Measurements from ENCODE around the gene PARP15.

Gene PARP15

DNA sequence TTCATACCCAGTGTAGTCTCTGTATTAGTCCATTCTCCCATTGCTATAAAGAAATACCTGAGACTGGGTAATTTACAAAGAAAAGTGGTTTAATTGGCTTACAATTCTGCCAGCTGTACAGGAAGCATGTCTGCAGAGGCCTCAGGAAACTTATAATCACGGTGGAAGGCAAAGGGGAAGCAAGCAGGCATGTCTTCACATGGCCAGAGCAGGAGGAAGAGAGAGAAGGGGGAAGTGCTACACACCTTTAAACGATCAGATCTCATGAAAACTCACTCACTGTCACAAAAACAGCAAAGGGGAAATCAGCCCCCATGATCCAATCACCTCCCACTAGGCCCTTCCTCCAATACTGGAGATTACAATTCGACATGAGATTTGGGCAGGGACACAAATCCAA is 96.9 kb downstream of the PARP15 start:
- H3K9ac ChIP-seq (ENCODE audit: insufficient read length, low read depth), result no peak overlapping the region
- H3K36me3 ChIP-seq (ENCODE audit: insufficient read depth, insufficient read length, low read length), result no peaks in the 10 kb centered on the region
- no peak overlapping the region for H3K4me3 ChIP-seq (ENCODE audit: insufficient read length, low read depth)
- no peaks in the 10 kb centered on the region for H3K9me3 ChIP-seq (ENCODE audit: insufficient read depth, low read length)
- peaks cover 2% of the 10 kb centered on the region for H3K27me3 ChIP-seq (ENCODE audit: insufficient read depth, insufficient read length)
- H3K4me1 ChIP-seq (ENCODE audit: insufficient read depth, insufficient read length), result peaks cover 1% of the 10 kb centered on the region
- TF ChIP-seq SUZ12 (IDR thresholded peaks at IDR 0.05; ENCODE audit: extremely low read depth, insufficient read depth, insufficient read length) (no peak), YY1 (IDR thresholded peaks at IDR 0.05; ENCODE audit: insufficient read depth, insufficient read length) (no peak), ZNF274 (IDR thresholded peaks at IDR 0.05; ENCODE audit: low read depth, low read length) (no peak)
- no peak for DNase-seq (ENCODE audit: low read depth, low spot score)

DNA sequence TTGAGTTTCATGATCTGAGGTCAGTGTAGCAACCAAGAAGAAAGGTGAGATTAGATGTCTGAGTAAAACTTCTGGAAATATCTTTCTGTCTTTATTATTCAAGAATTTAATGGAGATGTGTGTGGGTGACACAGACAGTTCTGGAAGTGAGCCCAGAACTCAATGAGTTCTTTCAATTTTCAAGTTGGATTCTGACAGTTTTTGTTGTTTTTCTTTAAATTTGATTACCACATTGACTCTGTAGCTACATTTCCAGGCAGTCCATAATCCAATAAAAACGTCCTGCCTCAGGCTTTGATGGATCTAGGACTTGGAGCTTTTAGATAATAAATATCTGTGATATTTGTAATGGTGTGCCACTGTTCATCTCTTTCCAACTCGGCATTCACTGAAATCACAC is 99.3 kb downstream of the PARP15 start:
- peaks cover 25% of the 10 kb centered on the region for H3K27me3 ChIP-seq (ENCODE audit: insufficient read depth, insufficient read length)
- H3K4me1 ChIP-seq (ENCODE audit: insufficient read depth, insufficient read length), result peaks cover 9% of the 10 kb centered on the region
- no peak overlapping the region for H3K4me3 ChIP-seq (ENCODE audit: insufficient read length, low read depth)
- H3K9me3 ChIP-seq (ENCODE audit: insufficient read depth, low read length), result no peaks in the 10 kb centered on the region
- H3K9ac ChIP-seq (ENCODE audit: insufficient read length, low read depth), result no peak overlapping the region
- H3K36me3 ChIP-seq (ENCODE audit: insufficient read depth, insufficient read length, low read length), result no peaks in the 10 kb centered on the region
- TF ChIP-seq ZNF274 (IDR thresholded peaks at IDR 0.05; ENCODE audit: low read depth, low read length), result no peak
- TF ChIP-seq SUZ12 (IDR thresholded peaks at IDR 0.05; ENCODE audit: extremely low read depth, insufficient read depth, insufficient read length), result no peak
- TF ChIP-seq YY1 (IDR thresholded peaks at IDR 0.05; ENCODE audit: insufficient read depth, insufficient read length), result no peak
- DNase-seq (ENCODE audit: low read depth, low spot score), result no peak

GRCh38 chr3:122677216-122677615 is 99.8 kb downstream of the PARP15 start:
- H3K4me3 ChIP-seq (ENCODE audit: insufficient read length, low read depth), result no peak overlapping the region
- no peak overlapping the region for H3K9ac ChIP-seq (ENCODE audit: insufficient read length, low read depth)
- no peak for DNase-seq (ENCODE audit: low read depth, low spot score)
- H3K9me3 ChIP-seq (ENCODE audit: insufficient read depth, low read length), result no peaks in the 10 kb centered on the region
- no peak for TF ChIP-seq ZNF274 (IDR thresholded peaks at IDR 0.05; ENCODE audit: low read depth, low read length)
- no peak for TF ChIP-seq YY1 (IDR thresholded peaks at IDR 0.05; ENCODE audit: insufficient read depth, insufficient read length)
- TF ChIP-seq SUZ12 (IDR thresholded peaks at IDR 0.05; ENCODE audit: extremely low read depth, insufficient read depth, insufficient read length), result no peak
- H3K36me3 ChIP-seq (ENCODE audit: insufficient read depth, insufficient read length, low read length), result no peaks in the 10 kb centered on the region
- H3K27me3 ChIP-seq (ENCODE audit: insufficient read depth, insufficient read length), result peaks cover 30% of the 10 kb centered on the region
- peaks cover 9% of the 10 kb centered on the region for H3K4me1 ChIP-seq (ENCODE audit: insufficient read depth, insufficient read length)

GRCh38 chr3:122678506-122678905 is 101.1 kb downstream of the PARP15 start:
- peaks cover 9% of the 10 kb centered on the region for H3K4me1 ChIP-seq (ENCODE audit: insufficient read depth, insufficient read length)
- H3K27me3 ChIP-seq (ENCODE audit: insufficient read depth, insufficient read length), result peaks cover 31% of the 10 kb centered on the region
- no peak overlapping the region for H3K9ac ChIP-seq (ENCODE audit: insufficient read length, low read depth)

GRCh38 chr3:122679085-122679881 is 101.8 kb downstream of the PARP15 start:
- Histone ChIP-seq H3K27me3 (ENCODE audit: insufficient read depth, insufficient read length) (peaks cover 34% of the 10 kb centered on the region), H3K4me3 (ENCODE audit: insufficient read length, low read depth) (no peak overlapping the region), H3K36me3 (ENCODE audit: insufficient read depth, insufficient read length, low read length) (no peaks in the 10 kb centered on the region), H3K9ac (ENCODE audit: insufficient read length, low read depth) (peak overlapping the region; percentile 63), H3K4me1 (ENCODE audit: insufficient read depth, insufficient read length) (peaks cover 9% of the 10 kb centered on the region), H3K9me3 (ENCODE audit: insufficient read depth, low read length) (no peaks in the 10 kb centered on the region)
- peak; percentile 62 for DNase-seq (ENCODE audit: low read depth, low spot score)
- TF ChIP-seq YY1 (IDR thresholded peaks at IDR 0.05; ENCODE audit: insufficient read depth, insufficient read length), result no peak
- TF ChIP-seq SUZ12 (IDR thresholded peaks at IDR 0.05; ENCODE audit: extremely low read depth, insufficient read depth, insufficient read length), result no peak
- no peak for TF ChIP-seq ZNF274 (IDR thresholded peaks at IDR 0.05; ENCODE audit: low read depth, low read length)

More at GRCh38 chr3:122678506-122678905, 101.1 kb downstream of the PARP15 start:
- no peaks in the 10 kb centered on the region for H3K9me3 ChIP-seq (ENCODE audit: insufficient read depth, low read length)
- DNase-seq (ENCODE audit: low read depth, low spot score), result no peak
- H3K4me3 ChIP-seq (ENCODE audit: insufficient read length, low read depth), result no peak overlapping the region
- H3K36me3 ChIP-seq (ENCODE audit: insufficient read depth, insufficient read length, low read length), result no peaks in the 10 kb centered on the region
- no peak for TF ChIP-seq ZNF274 (IDR thresholded peaks at IDR 0.05; ENCODE audit: low read depth, low read length)
- no peak for TF ChIP-seq YY1 (IDR thresholded peaks at IDR 0.05; ENCODE audit: insufficient read depth, insufficient read length)
- TF ChIP-seq SUZ12 (IDR thresholded peaks at IDR 0.05; ENCODE audit: extremely low read depth, insufficient read depth, insufficient read length), result no peak

DNA sequence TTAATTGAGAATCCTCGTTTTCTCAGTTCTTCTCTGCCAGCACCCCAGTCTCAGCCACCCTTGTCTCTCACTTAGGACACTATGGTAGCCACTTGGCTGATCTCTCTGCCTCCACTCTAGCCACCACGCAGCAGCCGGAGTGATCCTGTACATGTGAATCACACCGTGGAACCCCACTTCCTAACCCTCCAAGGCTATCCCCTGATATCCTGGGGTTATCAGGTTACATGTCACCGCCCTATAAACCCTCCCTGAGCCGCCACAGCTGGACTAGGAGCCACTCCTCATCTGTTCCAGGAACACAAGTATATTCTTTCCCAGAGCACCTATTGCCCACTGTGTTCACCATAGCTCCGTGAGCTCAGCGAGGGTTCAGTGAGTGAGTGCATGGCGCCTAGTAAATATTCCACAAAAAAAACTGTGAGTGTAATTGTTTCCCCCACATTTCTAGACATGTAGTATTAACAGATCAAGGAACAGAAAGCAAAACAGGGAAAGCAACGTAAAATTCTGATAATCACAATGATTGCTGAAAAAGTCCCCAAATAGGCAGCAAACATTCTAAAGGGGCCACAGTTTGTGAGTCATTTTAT is 102.5 kb downstream of the PARP15 start:
- Histone ChIP-seq H3K9ac (ENCODE audit: insufficient read length, low read depth) (peak overlapping the region; percentile 84), H3K27me3 (ENCODE audit: insufficient read depth, insufficient read length) (peaks cover 34% of the 10 kb centered on the region), H3K36me3 (ENCODE audit: insufficient read depth, insufficient read length, low read length) (no peaks in the 10 kb centered on the region), H3K4me3 (ENCODE audit: insufficient read length, low read depth) (peak overlapping the region; percentile 73), H3K4me1 (ENCODE audit: insufficient read depth, insufficient read length) (peaks cover 9% of the 10 kb centered on the region), H3K9me3 (ENCODE audit: insufficient read depth, low read length) (no peaks in the 10 kb centered on the region)
- DNase-seq (ENCODE audit: low read depth, low spot score), result no peak
- no peak for TF ChIP-seq SUZ12 (IDR thresholded peaks at IDR 0.05; ENCODE audit: extremely low read depth, insufficient read depth, insufficient read length)
- TF ChIP-seq ZNF274 (IDR thresholded peaks at IDR 0.05; ENCODE audit: low read depth, low read length), result no peak
- TF ChIP-seq YY1 (IDR thresholded peaks at IDR 0.05; ENCODE audit: insufficient read depth, insufficient read length), result no peak

Measured in NT2/D1 (cell line).